ENCODE data around the gene SLC6A18.

DNA sequence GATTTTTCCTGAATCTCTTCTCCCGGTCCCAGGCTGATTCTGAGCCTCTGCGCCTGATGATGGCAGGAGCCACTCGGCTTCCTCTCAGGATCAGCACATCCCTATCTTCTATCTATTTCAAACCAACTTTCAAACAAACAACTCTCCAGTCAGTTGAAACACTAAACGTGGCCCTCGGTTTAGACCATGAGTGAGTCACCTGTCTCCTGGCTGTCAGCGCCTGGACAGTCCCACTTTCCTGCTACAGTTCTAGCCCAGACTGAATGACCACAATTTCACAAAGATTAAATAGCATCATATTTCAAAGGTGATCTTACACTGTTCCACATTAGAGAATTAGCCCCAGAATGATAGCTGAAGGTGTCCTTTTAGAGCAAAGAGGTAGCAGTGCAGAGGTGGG is 17.6 kb upstream of the SLC6A18 start:
- TF ChIP-seq, protein P1, sequence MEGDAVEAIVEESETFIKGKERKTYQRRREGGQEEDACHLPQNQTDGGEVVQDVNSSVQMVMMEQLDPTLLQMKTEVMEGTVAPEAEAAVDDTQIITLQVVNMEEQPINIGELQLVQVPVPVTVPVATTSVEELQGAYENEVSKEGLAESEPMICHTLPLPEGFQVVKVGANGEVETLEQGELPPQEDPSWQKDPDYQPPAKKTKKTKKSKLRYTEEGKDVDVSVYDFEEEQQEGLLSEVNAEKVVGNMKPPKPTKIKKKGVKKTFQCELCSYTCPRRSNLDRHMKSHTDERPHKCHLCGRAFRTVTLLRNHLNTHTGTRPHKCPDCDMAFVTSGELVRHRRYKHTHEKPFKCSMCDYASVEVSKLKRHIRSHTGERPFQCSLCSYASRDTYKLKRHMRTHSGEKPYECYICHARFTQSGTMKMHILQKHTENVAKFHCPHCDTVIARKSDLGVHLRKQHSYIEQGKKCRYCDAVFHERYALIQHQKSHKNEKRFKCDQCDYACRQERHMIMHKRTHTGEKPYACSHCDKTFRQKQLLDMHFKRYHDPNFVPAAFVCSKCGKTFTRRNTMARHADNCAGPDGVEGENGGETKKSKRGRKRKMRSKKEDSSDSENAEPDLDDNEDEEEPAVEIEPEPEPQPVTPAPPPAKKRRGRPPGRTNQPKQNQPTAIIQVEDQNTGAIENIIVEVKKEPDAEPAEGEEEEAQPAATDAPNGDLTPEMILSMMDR (IDR thresholded peaks at IDR 0.05), result no peak
- no peak for TF ChIP-seq POLR2A (IDR thresholded peaks at IDR 0.05)

All from tibial nerve (tissue), 3 donors.